ENCODE data around the gene PICALM. TPM values are rescaled to one million over a fixed set of nuclear protein-coding genes. Genes with fewer than 3 reads are reported as not detected.

Gene PICALM
- total and polyA plus RNA-seq, 4 donors: 19.3 to 317 (median 108) TPM

DNA sequence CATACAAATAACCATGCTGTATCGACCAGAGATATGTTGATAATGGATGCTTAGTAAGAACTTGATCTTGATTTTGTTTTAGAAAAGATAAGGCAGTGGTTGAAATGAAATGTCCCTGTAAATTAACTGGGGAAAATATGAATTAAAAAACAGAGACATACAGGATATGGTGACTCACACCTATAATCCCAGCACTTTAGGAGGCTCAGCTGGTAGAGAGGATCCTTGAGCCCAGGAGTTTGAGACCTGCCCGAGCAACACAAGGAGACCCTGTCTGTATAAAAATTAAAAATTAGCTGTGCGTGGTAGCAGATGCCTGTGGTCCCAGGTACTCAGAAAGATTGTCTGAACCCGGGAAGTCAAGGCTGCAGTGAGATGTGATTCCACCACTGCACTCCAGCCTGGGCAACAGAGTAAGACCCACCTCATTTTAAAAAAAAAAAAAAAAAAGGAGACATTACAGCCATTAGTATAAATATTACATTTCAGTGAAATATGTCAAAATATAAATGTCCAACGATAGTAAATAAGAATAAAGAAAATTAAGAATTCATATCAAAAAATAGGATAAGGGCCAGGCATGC lies 4.6 kb downstream of the PICALM start:
- no peak overlapping the region for H3K4me3 ChIP-seq (ENCODE audit: low read depth in 1 of 3, low read length in 3 of 3)
- no peak overlapping the region for H3K9ac ChIP-seq (ENCODE audit: low read depth in 1 of 2, low read length in 2 of 2)
- no peaks in the 10 kb centered on the region for H3K9me3 ChIP-seq (ENCODE audit: control insufficient read depth in 4 of 4, low read length in 3 of 4)
- peaks cover 10 to 43% (median 25%) of the 10 kb centered on the region in 4 donors for H3K4me1 ChIP-seq (ENCODE audit: control insufficient read depth in 4 of 4, insufficient read depth in 4 of 4, low read length in 3 of 4)
- H3K36me3 ChIP-seq (ENCODE audit: control insufficient read depth in 4 of 4, insufficient read depth in 3 of 4, low read depth in 1 of 4, low read length in 3 of 4): peaks cover 0 to 1% (median 0%) of the 10 kb centered on the region in 4 donors
- TF ChIP-seq SP1 (IDR thresholded peaks at IDR 0.05) (no peak), YY1 (IDR thresholded peaks at IDR 0.05) (no peak)
- 67% methylated on average over 5 of the region's 5 CpGs for WGBS
- H3K27me3 ChIP-seq (ENCODE audit: control insufficient read depth in 4 of 4, insufficient read depth in 4 of 4, low read length in 3 of 4): no peaks in the 10 kb centered on the region
- H3K27ac ChIP-seq (ENCODE audit: low read depth in 1 of 2, low read length in 2 of 2): peak overlapping the region in 1 of 2 donors; percentile 4
- no peak for DNase-seq (ENCODE audit: low spot score)

DNA sequence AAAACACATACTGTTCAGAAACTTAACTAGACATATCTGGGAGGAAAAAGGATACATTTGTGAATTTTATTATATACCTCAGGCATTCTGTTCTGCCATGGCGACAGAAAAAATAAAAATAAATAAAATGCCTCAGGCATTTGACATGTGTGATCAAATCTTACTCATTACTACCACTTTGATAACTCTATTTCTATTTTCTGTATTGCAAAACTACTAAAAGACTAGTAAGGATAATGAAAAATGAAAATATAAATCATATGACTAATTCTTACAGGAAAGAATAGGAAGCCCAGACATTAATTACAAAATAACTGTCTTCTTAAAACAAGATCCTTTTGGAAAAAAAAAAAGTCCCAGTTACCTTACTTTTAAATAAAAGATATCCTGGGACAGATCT lies 5.3 kb downstream of the PICALM start:
- H3K9me3 ChIP-seq (ENCODE audit: control insufficient read depth in 4 of 4, low read length in 3 of 4): no peaks in the 10 kb centered on the region
- 56% methylated on average over 1 of the region's 1 CpG for WGBS
- peak overlapping the region in 1 of 2 donors; percentile 12 for H3K9ac ChIP-seq (ENCODE audit: low read depth in 1 of 2, low read length in 2 of 2)
- H3K4me3 ChIP-seq (ENCODE audit: low read depth in 1 of 3, low read length in 3 of 3): no peak overlapping the region
- TF ChIP-seq GABPA (IDR thresholded peaks at IDR 0.05 in 1 of 2, conservative IDR thresholded peaks at IDR 0.05 in 1 of 2): no peak
- TF ChIP-seq, protein P1, sequence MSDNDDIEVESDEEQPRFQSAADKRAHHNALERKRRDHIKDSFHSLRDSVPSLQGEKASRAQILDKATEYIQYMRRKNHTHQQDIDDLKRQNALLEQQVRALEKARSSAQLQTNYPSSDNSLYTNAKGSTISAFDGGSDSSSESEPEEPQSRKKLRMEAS (IDR thresholded peaks at IDR 0.05): no peak
- DNase-seq (ENCODE audit: low spot score): no peak
- peaks cover 0 to 1% (median 0%) of the 10 kb centered on the region in 4 donors for H3K36me3 ChIP-seq (ENCODE audit: control insufficient read depth in 4 of 4, insufficient read depth in 3 of 4, low read depth in 1 of 4, low read length in 3 of 4)
- peaks cover 10 to 44% (median 25%) of the 10 kb centered on the region in 4 donors for H3K4me1 ChIP-seq (ENCODE audit: control insufficient read depth in 4 of 4, insufficient read depth in 4 of 4, low read length in 3 of 4)
- H3K27ac ChIP-seq (ENCODE audit: low read depth in 1 of 2, low read length in 2 of 2): peak overlapping the region in 1 of 2 donors; percentile 4
- no peaks in the 10 kb centered on the region for H3K27me3 ChIP-seq (ENCODE audit: control insufficient read depth in 4 of 4, insufficient read depth in 4 of 4, low read length in 3 of 4)

DNA sequence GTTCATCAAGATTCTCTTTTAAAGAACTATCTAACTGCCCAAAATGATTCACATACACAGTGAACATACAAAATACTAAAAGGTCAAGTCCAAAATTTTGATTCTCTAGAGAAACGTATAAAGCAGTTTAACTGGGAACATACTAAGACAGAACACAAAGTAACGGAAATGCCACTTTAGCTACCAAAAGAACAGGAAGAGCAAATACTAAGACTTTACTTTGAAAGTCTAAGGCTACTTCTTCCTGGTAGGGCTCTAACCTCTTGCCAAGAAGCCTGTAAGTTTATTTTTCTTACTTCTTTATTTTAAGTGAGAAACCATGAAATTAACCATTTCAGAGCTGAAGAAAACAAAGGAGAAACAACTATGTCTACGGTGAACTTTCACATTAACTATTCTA lies 6.2 kb downstream of the PICALM start:
- Histone ChIP-seq H3K9me3 (ENCODE audit: control insufficient read depth in 4 of 4, low read length in 3 of 4) (no peaks in the 10 kb centered on the region), H3K36me3 (ENCODE audit: control insufficient read depth in 4 of 4, insufficient read depth in 3 of 4, low read depth in 1 of 4, low read length in 3 of 4) (peaks cover 0 to 1% (median 0%) of the 10 kb centered on the region in 4 donors), H3K27me3 (ENCODE audit: control insufficient read depth in 4 of 4, insufficient read depth in 4 of 4, low read length in 3 of 4) (no peaks in the 10 kb centered on the region), H3K4me1 (ENCODE audit: control insufficient read depth in 4 of 4, insufficient read depth in 4 of 4, low read length in 3 of 4) (peaks cover 10 to 44% (median 29%) of the 10 kb centered on the region in 4 donors), H3K9ac (ENCODE audit: low read depth in 1 of 2, low read length in 2 of 2) (peak overlapping the region in 1 of 2 donors; percentile 3), H3K4me3 (ENCODE audit: low read depth in 1 of 3, low read length in 3 of 3) (no peak overlapping the region), H3K27ac (ENCODE audit: low read depth in 1 of 2, low read length in 2 of 2) (peak overlapping the region; percentile 12 to 21)
- WGBS: 34% methylated on average over 3 of the region's 3 CpGs
- TF ChIP-seq SP1 (IDR thresholded peaks at IDR 0.05): no peak
- TF ChIP-seq EGR1 (IDR thresholded peaks at IDR 0.05; ENCODE audit: low read depth in 2 of 2): no peak
- peak; percentile 12 for TF ChIP-seq NR2F2 (IDR thresholded peaks at IDR 0.05)
- TF ChIP-seq, protein P1 (IDR thresholded peaks at IDR 0.05): no peak
- TF ChIP-seq TAF1 (conservative IDR thresholded peaks at IDR 0.05): no peak
- peak in 1 of 2 donors; percentile 39 for TF ChIP-seq RAD21 (IDR thresholded peaks at IDR 0.05)
- TF ChIP-seq FOXA2 (IDR thresholded peaks at IDR 0.05): no peak
- TF ChIP-seq HNF4A (conservative IDR thresholded peaks at IDR 0.05): no peak
- TF ChIP-seq HNF4G (IDR thresholded peaks at IDR 0.05): no peak
- TF ChIP-seq RXRA (IDR thresholded peaks at IDR 0.05): no peak
- TF ChIP-seq, protein P2, sequence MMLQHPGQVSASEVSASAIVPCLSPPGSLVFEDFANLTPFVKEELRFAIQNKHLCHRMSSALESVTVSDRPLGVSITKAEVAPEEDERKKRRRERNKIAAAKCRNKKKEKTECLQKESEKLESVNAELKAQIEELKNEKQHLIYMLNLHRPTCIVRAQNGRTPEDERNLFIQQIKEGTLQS (IDR thresholded peaks at IDR 0.05): no peak
- no peak for TF ChIP-seq YY1 (IDR thresholded peaks at IDR 0.05)
- no peak for DNase-seq (ENCODE audit: low spot score)

All from liver (tissue), 9 donors.